ENCODE results near the gene ZNF519.

Gene ZNF519

DNA sequence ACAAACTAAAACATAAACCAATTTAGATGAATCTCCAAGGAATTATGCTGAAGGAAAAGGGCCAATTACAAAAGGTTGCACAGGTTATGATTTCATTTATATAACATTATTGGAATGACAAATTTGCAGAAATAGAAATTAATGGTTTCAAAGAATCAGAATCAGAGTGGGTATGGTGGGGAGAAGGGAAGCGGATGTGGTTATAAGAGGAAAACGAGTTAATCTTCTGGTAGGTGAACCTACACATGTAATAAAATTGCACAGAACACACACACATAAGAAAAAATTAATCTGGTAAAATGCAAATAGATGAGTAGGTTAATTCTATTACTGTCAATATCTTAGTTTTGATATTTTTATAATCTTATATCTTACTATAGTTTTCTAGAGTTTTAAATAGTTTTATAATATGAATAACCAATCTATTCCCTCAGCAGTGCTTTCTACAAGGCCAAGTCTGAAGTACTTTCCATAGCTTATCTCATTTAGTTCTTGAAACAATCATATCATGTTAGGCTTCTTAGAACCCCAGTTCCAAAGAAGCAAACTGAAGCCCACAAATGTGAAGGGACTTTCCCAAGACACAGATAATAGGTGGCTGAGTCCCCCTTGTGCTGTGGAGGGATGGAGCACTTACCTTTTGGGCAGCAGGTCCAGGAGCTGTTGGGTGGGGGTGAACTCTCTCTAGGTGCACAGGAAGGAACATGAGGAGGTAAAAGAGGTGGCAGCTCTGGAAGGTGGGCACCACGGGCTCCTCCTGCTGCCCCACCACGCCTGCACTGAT is 31.5 kb downstream of the ZNF519 start:
- H3K4me3 ChIP-seq (ENCODE audit: low read length) = no peak overlapping the region
- no peak for DNase-seq (ENCODE audit: low read depth)
- TF ChIP-seq CTCF (IDR thresholded peaks at IDR 0.05; ENCODE audit: insufficient read depth, low read depth, low read length, missing control alignments) = no peak

DNA sequence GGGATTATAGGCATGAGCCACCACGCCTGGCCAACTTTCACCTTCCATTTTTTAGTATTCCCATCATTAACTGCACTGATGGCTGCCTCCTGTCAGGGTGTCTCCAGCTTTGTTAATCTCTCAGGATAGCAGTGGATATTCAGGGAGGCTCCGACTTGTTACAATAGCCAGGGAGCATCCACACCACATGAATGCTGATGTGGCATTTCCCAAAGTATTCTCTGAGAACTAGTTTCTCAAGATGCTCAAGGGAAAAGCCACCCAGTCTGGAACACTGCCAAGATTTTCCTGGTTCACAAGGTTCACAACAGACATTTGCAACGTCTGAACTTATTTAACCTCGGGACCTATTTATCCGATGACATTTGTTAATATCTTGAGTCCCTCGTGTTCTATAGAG is 33.8 kb downstream of the ZNF519 start:
- TF ChIP-seq CTCF (IDR thresholded peaks at IDR 0.05; ENCODE audit: insufficient read depth, low read depth, low read length, missing control alignments) = no peak
- DNase-seq (ENCODE audit: low read depth) = peak; percentile 14
- H3K4me3 ChIP-seq (ENCODE audit: low read length) = no peak overlapping the region

DNA sequence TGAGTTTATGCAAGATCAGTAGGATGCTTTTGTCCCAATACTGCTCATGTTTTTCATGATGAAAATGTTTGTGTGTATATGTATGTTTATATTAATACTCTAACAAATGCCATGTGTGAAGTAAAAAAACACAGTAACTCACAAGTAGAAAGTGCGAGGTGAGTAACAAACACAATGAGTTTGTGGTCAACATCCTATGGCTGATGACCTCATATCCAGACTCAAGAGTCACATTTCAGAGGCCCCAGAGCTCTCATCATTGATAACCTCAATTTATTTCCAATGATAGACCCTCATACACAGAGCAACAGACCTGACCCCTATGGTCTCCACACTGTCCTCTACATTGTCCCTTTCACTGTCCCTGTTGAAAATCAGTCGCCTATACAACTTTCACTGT is 34.5 kb downstream of the ZNF519 start:
- TF ChIP-seq CTCF (IDR thresholded peaks at IDR 0.05; ENCODE audit: insufficient read depth, low read depth, low read length, missing control alignments) = no peak
- no peak for DNase-seq (ENCODE audit: low read depth)
- H3K4me3 ChIP-seq (ENCODE audit: low read length) = no peak overlapping the region

- H3K4me3 ChIP-seq (ENCODE audit: low read length) = no peak overlapping the region
- TF ChIP-seq CTCF (IDR thresholded peaks at IDR 0.05; ENCODE audit: insufficient read depth, low read depth, low read length, missing control alignments) = no peak
- DNase-seq (ENCODE audit: low read depth) = no peak
Measured at GRCh38 chr18:14093307-14093915, 38.8 kb downstream of the ZNF519 start.

GRCh38 chr18:14092625-14093306 is 39.5 kb downstream of the ZNF519 start:
- DNase-seq (ENCODE audit: low read depth) = no peak
- no peak for TF ChIP-seq CTCF (IDR thresholded peaks at IDR 0.05; ENCODE audit: insufficient read depth, low read depth, low read length, missing control alignments)
- H3K4me3 ChIP-seq (ENCODE audit: low read length) = no peak overlapping the region

- TF ChIP-seq CTCF (IDR thresholded peaks at IDR 0.05; ENCODE audit: insufficient read depth, low read depth, low read length, missing control alignments) = no peak
- DNase-seq (ENCODE audit: low read depth) = no peak
- no peak overlapping the region for H3K4me3 ChIP-seq (ENCODE audit: low read length)
Measured at GRCh38 chr18:14089781-14090180, 42.5 kb downstream of the ZNF519 start.

All from epithelial cell of esophagus (primary cell).